Hepatocyte (in vitro differentiated cells): ENCODE data around the gene BACH2.

Experiments
- EZH2 ChIP-seq: fragments of 200-600 bp; sonication (generic); IDR thresholded peaks from 2 replicates; pipeline ENCODE4 v1.6.1; 2016; ENCODE audit warnings: antibody characterized with exemption, mild to moderate bottlenecking, borderline replicate concordance
- EZH2phosphoT487 ChIP-seq: fragments of 200-600 bp; sonication (generic); IDR thresholded peaks from one replicate; pipeline ENCODE4 v1.6.1; 2018; ENCODE audit warnings: antibody characterized with exemption, mild to moderate bottlenecking, low read depth, moderate library complexity; ENCODE audit not compliant: unreplicated experiment, severe bottlenecking
- TF ChIP-seq, protein P1 (sequence below): fragments of 200-600 bp; sonication (generic); IDR thresholded peaks from 2 replicates; pipeline ENCODE4 v1.5.1; 2016; ENCODE audit warnings: antibody characterized with exemption, mild to moderate bottlenecking; ENCODE audit not compliant: poor library complexity

- TF ChIP-seq EZH2 (no peak), EZH2phosphoT487 (no peak)
- TF ChIP-seq, protein P1, sequence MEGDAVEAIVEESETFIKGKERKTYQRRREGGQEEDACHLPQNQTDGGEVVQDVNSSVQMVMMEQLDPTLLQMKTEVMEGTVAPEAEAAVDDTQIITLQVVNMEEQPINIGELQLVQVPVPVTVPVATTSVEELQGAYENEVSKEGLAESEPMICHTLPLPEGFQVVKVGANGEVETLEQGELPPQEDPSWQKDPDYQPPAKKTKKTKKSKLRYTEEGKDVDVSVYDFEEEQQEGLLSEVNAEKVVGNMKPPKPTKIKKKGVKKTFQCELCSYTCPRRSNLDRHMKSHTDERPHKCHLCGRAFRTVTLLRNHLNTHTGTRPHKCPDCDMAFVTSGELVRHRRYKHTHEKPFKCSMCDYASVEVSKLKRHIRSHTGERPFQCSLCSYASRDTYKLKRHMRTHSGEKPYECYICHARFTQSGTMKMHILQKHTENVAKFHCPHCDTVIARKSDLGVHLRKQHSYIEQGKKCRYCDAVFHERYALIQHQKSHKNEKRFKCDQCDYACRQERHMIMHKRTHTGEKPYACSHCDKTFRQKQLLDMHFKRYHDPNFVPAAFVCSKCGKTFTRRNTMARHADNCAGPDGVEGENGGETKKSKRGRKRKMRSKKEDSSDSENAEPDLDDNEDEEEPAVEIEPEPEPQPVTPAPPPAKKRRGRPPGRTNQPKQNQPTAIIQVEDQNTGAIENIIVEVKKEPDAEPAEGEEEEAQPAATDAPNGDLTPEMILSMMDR = no peak
Observed at GRCh38 chr6:90083891-90084290, 212.8 kb downstream of the BACH2 start.
